IMR-90 (cell line): Measurements from ENCODE around the gene GATAD2A. TPM values are rescaled to one million over a fixed set of nuclear protein-coding genes. Genes with fewer than 3 reads are reported as not detected.

Experiments used
- ATAC-seq: fragments of 200-7000 bp; cut with Tn5 transposase; 2 replicates; pipeline ENCODE4 v1.9.1; 2020; ENCODE audit warnings: low read depth, mild to moderate bottlenecking, moderate library complexity
- BruUV-seq: library from RNA; stranded (reverse); fragments of 400-500 nt; replicated peaks from 2 replicates; lab custom pipeline; 2021; lab: Mats Ljungman, UMichigan
- CTCF ChIA-PET: fragments of 300-600 bp; formaldehyde crosslinking; extraction: SDS; loops from one replicate; lab custom pipeline; 2021; ENCODE audit warnings: antibody characterized with exemption; lab: Yijun Ruan, JAX
- POLR2A ChIA-PET: fragments of 300-600 bp; sonication (Branson Sonifier 250); formaldehyde crosslinking; loops from one replicate; lab custom pipeline; 2022; ENCODE audit warnings: antibody characterized with exemption; ENCODE audit not compliant: unreplicated experiment; lab: Charles Lee
- DNase-seq: peaks from one replicate; pipeline ENCODE4 v3.0.0; 2013
- H2AFZ ChIP-seq: replicated peaks from 2 replicates; pipeline ENCODE3; 2013; ENCODE audit warnings: low read length, mild to moderate bottlenecking; ENCODE audit not compliant: poor library complexity
- H2AK5ac ChIP-seq: 2 replicates; pipeline ENCODE4 v1.6.1; 2013; ENCODE audit warnings: low read depth, low read length, inconsistent platforms
- H2AK9ac ChIP-seq: replicated peaks from 2 replicates; pipeline ENCODE3; 2013; ENCODE audit warnings: mild to moderate bottlenecking, low read depth, low read length, moderate library complexity; ENCODE audit not compliant: poor library complexity
- H2BK120ac ChIP-seq: 2 replicates; pipeline ENCODE4 v1.6.1; 2013; ENCODE audit warnings: low read depth, low read length, inconsistent platforms
- H2BK15ac ChIP-seq: 3 replicates; pipeline ENCODE4 v1.6.1; 2013; ENCODE audit warnings: low read depth, low read length, inconsistent platforms
- H2BK20ac ChIP-seq: 2 replicates; pipeline ENCODE4 v1.6.1; 2013; ENCODE audit warnings: low read depth, mild to moderate bottlenecking, inconsistent platforms, low read length, moderate library complexity
- H2BK5ac ChIP-seq: 2 replicates; pipeline ENCODE4 v1.6.1; 2013; ENCODE audit warnings: mild to moderate bottlenecking, low read depth, low read length, inconsistent platforms; ENCODE audit not compliant: poor library complexity, severe bottlenecking
- H3K14ac ChIP-seq: replicated peaks from 2 replicates; pipeline ENCODE4 v1.6.1; 2013; ENCODE audit warnings: low read depth, low read length, inconsistent platforms
- H3K18ac ChIP-seq: 2 replicates; pipeline ENCODE4 v1.6.1; 2013; ENCODE audit warnings: low read depth, low read length, control low read depth
- H3K23ac ChIP-seq: 2 replicates; pipeline ENCODE4 v1.6.1; 2013; ENCODE audit warnings: low read depth, low read length, inconsistent platforms
- H3K27ac ChIP-seq: 2 replicates; pipeline ENCODE4 v1.5.1; 2013; ENCODE audit warnings: mild to moderate bottlenecking, control low read depth, low read length; ENCODE audit not compliant: insufficient read depth
- H3K27me3 ChIP-seq: 2 replicates; pipeline ENCODE4 v1.6.1; 2013; ENCODE audit warnings: low read length; ENCODE audit not compliant: control insufficient read depth, insufficient read depth
- H3K36me3 ChIP-seq: 2 replicates; pipeline ENCODE4 v1.6.1; 2013; ENCODE audit warnings: low read length, mixed read lengths; ENCODE audit not compliant: control insufficient read depth, insufficient read depth
- H3K4ac ChIP-seq: 2 replicates; pipeline ENCODE4 v1.6.1; 2013; ENCODE audit warnings: low read depth, low read length, inconsistent platforms
- H3K4me1 ChIP-seq: 2 replicates; pipeline ENCODE4 v1.6.1; 2013; ENCODE audit warnings: low read length, mixed read lengths; ENCODE audit not compliant: control insufficient read depth, insufficient read depth
- H3K4me2 ChIP-seq: 2 replicates; pipeline ENCODE4 v1.6.1; 2013; ENCODE audit warnings: low read depth, mild to moderate bottlenecking, control low read depth, low read length, moderate library complexity
- H3K4me3 ChIP-seq: 2 replicates; pipeline ENCODE4 v1.5.1; 2013; ENCODE audit warnings: low read depth, mild to moderate bottlenecking, control low read depth, low read length, moderate library complexity; ENCODE audit not compliant: insufficient read depth
- H3K56ac ChIP-seq: 2 replicates; pipeline ENCODE4 v1.6.1; 2013; ENCODE audit warnings: low read length, inconsistent platforms; ENCODE audit not compliant: insufficient read depth; ENCODE audit errors: extremely low read depth
- H3K79me1 ChIP-seq, 2 experiments: 2 replicates each; pipeline ENCODE4 v1.6.1; 2013; ENCODE audit warnings: low read length in 2 of 2, inconsistent platforms in 1 of 2, low read depth in 1 of 2
- H3K9ac ChIP-seq: 2 replicates; pipeline ENCODE4 v1.6.1; 2013; ENCODE audit warnings: low read depth, low read length, control low read depth
- H3K9me1 ChIP-seq: 2 replicates; pipeline ENCODE4 v1.6.1; 2013; ENCODE audit warnings: low read length, inconsistent platforms; ENCODE audit not compliant: insufficient read depth
- H3K9me3 ChIP-seq: 2 replicates; pipeline ENCODE4 v1.6.1; 2013; ENCODE audit warnings: low read length; ENCODE audit not compliant: control insufficient read depth, insufficient read depth
- H4K20me1 ChIP-seq: 2 replicates; pipeline ENCODE4 v1.6.1; 2013; ENCODE audit warnings: low read length, inconsistent platforms; ENCODE audit not compliant: insufficient read depth
- H4K5ac ChIP-seq: 2 replicates; pipeline ENCODE4 v1.6.1; 2013; ENCODE audit warnings: mild to moderate bottlenecking, low read depth, low read length, control low read depth
- H4K8ac ChIP-seq, 2 experiments: 2 replicates each; pipeline ENCODE4 v1.6.1; 2013; ENCODE audit warnings: low read depth in 2 of 2, low read length in 2 of 2, control low read depth in 1 of 2, inconsistent platforms in 1 of 2
- H4K91ac ChIP-seq: 2 replicates; pipeline ENCODE4 v1.6.1; 2013; ENCODE audit warnings: low read depth, low read length, inconsistent platforms; ENCODE audit not compliant: insufficient read depth
- POLR2A ChIP-seq: IDR thresholded peaks from 2 replicates; pipeline ENCODE4 v1.6.1; 2012; ENCODE audit warnings: mild to moderate bottlenecking, low read depth, low read length
- RAD21 ChIP-seq: IDR thresholded peaks from 2 replicates; pipeline ENCODE4 v1.6.1; 2012; ENCODE audit warnings: low read length, improper control_type of control experiment
- RFX5 ChIP-seq: IDR thresholded peaks from 2 replicates; pipeline ENCODE4 v1.8.0; 2012; ENCODE audit warnings: low read depth, mild to moderate bottlenecking, low read length, moderate library complexity
- WGBS, 2 experiments: methylation state at CpG; one replicate each; pipeline versions ENCODE4 v1.1.5 to v1.1.7; 2013; ENCODE audit warnings: missing lambda C conversion rate in 2 of 2; ENCODE audit not compliant: insufficient read length in 1 of 2; ENCODE audit errors: extremely low coverage in 2 of 2; 5-methylcytosine and 5-hydroxymethylcytosine counted together
- dilution Hi-C: fragments of 300-500 bp; cut with HindIII; formaldehyde crosslinking; loops from one replicate; pipeline ENCODE4 v1.14.3; 2018; ENCODE audit warnings: low sequenced_read_pairs; ENCODE audit not compliant: unreplicated experiment
- in situ Hi-C: fragments of 300-500 bp; cut with MboI; formaldehyde crosslinking; loops from 3 replicates; pipeline ENCODE4 v1.14.3; 2019; ENCODE audit warnings: low sequenced_read_pairs, inconsistent platforms, mixed read lengths
- intact Hi-C: fragments of 100-400 bp; cut with micrococcal nuclease; formaldehyde crosslinking; loops from 2 replicates; pipeline ENCODE4 v1.10.0; 2022
- polyA plus RNA-seq, 3 experiments: library from polyadenylated mRNA; depleted of rRNA; stranded (reverse); fragments of >200 nt; gene quantifications; 2 replicates each; pipeline ENCODE4 v1.2.3, GENCODE V29; 2012; ENCODE audit warnings: low replicate concordance in 1 of 3
- total RNA-seq: library from RNA; depleted of rRNA; stranded (reverse); fragments of >200 nt; gene quantifications from 2 replicates; pipeline ENCODE4 v1.2.3, GENCODE V29; 2012
- TF ChIP-seq, protein P1 (sequence below): conservative IDR thresholded peaks from 2 replicates; pipeline ENCODE4 v1.5.1; 2012; ENCODE audit warnings: mild to moderate bottlenecking, low read depth, low read length, improper control_type of control experiment

GATAD2A gene
- total and polyA plus RNA-seq, 2 of the 4 experiments (the other 2 are of a cell fraction) = 23.5 to 33.2 TPM

DNA sequence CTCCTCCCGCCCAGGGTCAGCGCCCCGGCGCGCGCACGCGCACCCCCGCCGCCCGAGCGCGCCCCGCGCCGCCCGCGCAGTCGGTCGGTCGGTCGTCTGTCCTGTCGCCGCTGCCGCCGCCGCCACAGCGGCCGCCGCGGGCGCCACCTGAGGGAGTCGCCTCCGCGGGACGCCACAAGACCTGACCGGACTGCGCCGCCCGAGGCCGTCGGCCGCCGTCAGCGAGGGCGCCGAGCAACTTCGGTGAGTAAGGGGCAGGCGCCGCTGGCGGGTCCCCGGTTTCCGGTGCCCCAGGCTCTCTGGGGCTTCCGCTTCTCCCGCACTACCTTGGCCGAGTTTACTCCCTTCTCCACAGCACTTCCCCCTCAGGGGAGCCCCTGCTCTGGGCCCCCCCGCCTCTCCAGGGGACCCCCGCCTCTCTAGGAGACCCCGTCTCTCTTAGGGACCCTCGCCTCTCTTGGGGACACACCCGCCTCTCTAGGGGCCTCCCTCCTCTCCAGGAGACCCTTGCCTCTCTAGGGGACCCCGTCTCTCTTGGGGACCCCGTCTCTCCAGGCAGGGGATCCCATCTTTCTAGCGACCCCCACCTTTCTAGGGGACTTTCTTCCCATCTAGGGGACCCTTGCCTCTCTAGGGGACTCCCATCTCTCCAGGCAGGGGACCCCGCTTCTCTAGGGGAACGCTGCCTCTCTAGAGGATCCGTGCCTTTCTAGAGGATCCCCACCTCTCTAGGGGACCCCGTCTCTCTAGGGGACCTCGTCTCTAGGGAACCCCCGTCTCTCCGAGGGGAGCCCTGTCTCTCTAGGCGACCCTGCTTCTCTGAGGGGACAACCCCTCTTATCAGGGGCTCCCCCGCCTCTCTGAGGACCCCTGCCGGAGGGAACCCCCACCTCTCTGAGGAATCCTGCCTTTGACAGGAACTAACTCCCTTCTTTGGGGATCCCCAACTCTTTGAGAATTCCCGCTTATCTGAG is 19.3 kb upstream of the GATAD2A start:
- H3K23ac ChIP-seq = peak overlapping the region; percentile 51
- H4K20me1 ChIP-seq = no peaks in the 10 kb centered on the region
- H3K36me3 ChIP-seq = no peaks in the 10 kb centered on the region
- peak overlapping the region; percentile 44; the same call in 1 of the 2 replicates for H3K27ac ChIP-seq
- H3K14ac ChIP-seq = peak overlapping the region; percentile 83
- H2BK5ac ChIP-seq = no peak overlapping the region
- H3K9me1 ChIP-seq = peaks cover 3% of the 10 kb centered on the region; the same call in 1 of the 2 replicates
- ChIA-PET POLR2A (interaction anchor here (0.7 kb wide), 1 partner anchor 15 kb away, joined by 3 read pairs; no protein-coding TSS in a partner anchor), CTCF (interaction anchor here (0.6 kb wide), 1 partner anchor 1298 kb away, joined by 3 read pairs; no protein-coding TSS in a partner anchor)
- TF ChIP-seq POLR2A = peak; percentile 67; the same call in 1 of the 2 replicates
- TF ChIP-seq, protein P1, sequence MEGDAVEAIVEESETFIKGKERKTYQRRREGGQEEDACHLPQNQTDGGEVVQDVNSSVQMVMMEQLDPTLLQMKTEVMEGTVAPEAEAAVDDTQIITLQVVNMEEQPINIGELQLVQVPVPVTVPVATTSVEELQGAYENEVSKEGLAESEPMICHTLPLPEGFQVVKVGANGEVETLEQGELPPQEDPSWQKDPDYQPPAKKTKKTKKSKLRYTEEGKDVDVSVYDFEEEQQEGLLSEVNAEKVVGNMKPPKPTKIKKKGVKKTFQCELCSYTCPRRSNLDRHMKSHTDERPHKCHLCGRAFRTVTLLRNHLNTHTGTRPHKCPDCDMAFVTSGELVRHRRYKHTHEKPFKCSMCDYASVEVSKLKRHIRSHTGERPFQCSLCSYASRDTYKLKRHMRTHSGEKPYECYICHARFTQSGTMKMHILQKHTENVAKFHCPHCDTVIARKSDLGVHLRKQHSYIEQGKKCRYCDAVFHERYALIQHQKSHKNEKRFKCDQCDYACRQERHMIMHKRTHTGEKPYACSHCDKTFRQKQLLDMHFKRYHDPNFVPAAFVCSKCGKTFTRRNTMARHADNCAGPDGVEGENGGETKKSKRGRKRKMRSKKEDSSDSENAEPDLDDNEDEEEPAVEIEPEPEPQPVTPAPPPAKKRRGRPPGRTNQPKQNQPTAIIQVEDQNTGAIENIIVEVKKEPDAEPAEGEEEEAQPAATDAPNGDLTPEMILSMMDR = peak; percentile 28
- no peak for TF ChIP-seq RFX5
- peak; percentile 12; the same call in 1 of the 2 replicates for TF ChIP-seq RAD21
- peak overlapping the region; percentile 95 for H2AFZ ChIP-seq
- WGBS, 2 experiments = 1% methylated on average over 39 of the region's 75 CpGs; no CpG with 5 or more reads in 1 of the 2 experiments
- H2BK15ac ChIP-seq = no peak overlapping the region
- H3K4me1 ChIP-seq = peaks cover 8% of the 10 kb centered on the region
- H3K79me1 ChIP-seq = peaks cover 26 to 55% of the 10 kb centered on the region in 2 experiments
- peak; percentile 7 for ATAC-seq
- peak overlapping the region; percentile 21 for H3K9ac ChIP-seq
- H4K91ac ChIP-seq = peak overlapping the region; percentile 7
- intact Hi-C loops = loop anchor here (2.0 to 5.0 kb wide), 2 partner anchors 19 to 101 kb away; partner anchors contain the start of gene GATAD2A
- peak overlapping the region; percentile 93 for H2AK9ac ChIP-seq
- no peaks in the 10 kb centered on the region for H3K27me3 ChIP-seq
- H3K56ac ChIP-seq = no peak overlapping the region; the same call in 1 of the 2 replicates
- H3K4me2 ChIP-seq = peak overlapping the region; percentile 80
- TSS peak; percentile 24 for BruUV-seq
- no peak overlapping the region for H4K5ac ChIP-seq
- in situ Hi-C loops = loop anchor here (25.0 kb wide), 1 partner anchor 251 kb away; the partner anchor contains the start of genes GMIP and LPAR2
- peak overlapping the region in 1 of 2 experiments; percentile 21; a peak in 1 of 4 replicates for H4K8ac ChIP-seq
- H3K18ac ChIP-seq = no peak overlapping the region
- H3K9me3 ChIP-seq = no peaks in the 10 kb centered on the region
- DNase-seq = no peak
- H3K4ac ChIP-seq = peak overlapping the region; percentile 52; the same call in 1 of the 2 replicates
- H2BK20ac ChIP-seq = no peak overlapping the region
- peak overlapping the region; percentile 71 for H3K4me3 ChIP-seq
- no peak overlapping the region for H2BK120ac ChIP-seq
- peak overlapping the region; percentile 27 for H2AK5ac ChIP-seq
- dilution Hi-C loops = no loop called here
